Activated naive CD8-positive, alpha-beta T cell treated with anti-CD3 and anti-CD28 coated beads for 36 hours (primary cell): ENCODE results near the gene SYNPO. TPM values are rescaled to one million over a fixed set of nuclear protein-coding genes. Genes with fewer than 3 reads are reported as not detected.

ENCODE experiments used
- DNase-seq: peaks from one replicate; pipeline ENCODE4 v3.0.0; 2021
- H3K27ac Mint-ChIP-seq: one replicate; pipeline ENCODE4 v1.8.0; 2022; ENCODE audit warnings: mild to moderate bottlenecking, moderate library complexity, mixed read lengths
- H3K27me3 Mint-ChIP-seq: one replicate; pipeline ENCODE4 v1.8.0; 2022; ENCODE audit warnings: mild to moderate bottlenecking, mixed read lengths
- H3K36me3 Mint-ChIP-seq: one replicate; pipeline ENCODE4 v1.8.0; 2021; ENCODE audit warnings: mild to moderate bottlenecking, mixed read lengths
- H3K4me1 Mint-ChIP-seq: one replicate; pipeline ENCODE4 v1.8.0; 2021; ENCODE audit warnings: mixed read lengths
- H3K4me3 Mint-ChIP-seq: one replicate; pipeline ENCODE4 v1.8.0; 2022; ENCODE audit warnings: mild to moderate bottlenecking, moderate library complexity, mixed read lengths
- H3K9me3 Mint-ChIP-seq: one replicate; pipeline ENCODE4 v1.8.0; 2022; ENCODE audit warnings: mixed read lengths
- total RNA-seq, 2 experiments: library from RNA; stranded (reverse); gene quantifications; one replicate each; pipeline ENCODE4 v1.2.3, GENCODE V29; 2021

SYNPO gene
- total RNA-seq, 2 experiments from 2014 or later: 0.39 to 0.76 TPM

GRCh38 chr5:150627731-150628545 lies 12.5 kb upstream of the SYNPO start:
- no peak overlapping the region for H3K4me3 Mint-ChIP-seq
- H3K4me1 Mint-ChIP-seq: peaks cover 17% of the 10 kb centered on the region
- H3K27ac Mint-ChIP-seq: no peak overlapping the region
- H3K9me3 Mint-ChIP-seq: no peaks in the 10 kb centered on the region
- peaks cover 29% of the 10 kb centered on the region for H3K27me3 Mint-ChIP-seq
- H3K36me3 Mint-ChIP-seq: no peaks in the 10 kb centered on the region
- DNase-seq: no peak

- peaks cover 6% of the 10 kb centered on the region for H3K4me1 Mint-ChIP-seq
- no peak for DNase-seq
- no peak overlapping the region for H3K4me3 Mint-ChIP-seq
- H3K9me3 Mint-ChIP-seq: no peaks in the 10 kb centered on the region
- no peak overlapping the region for H3K27ac Mint-ChIP-seq
- peaks cover 27% of the 10 kb centered on the region for H3K27me3 Mint-ChIP-seq
- H3K36me3 Mint-ChIP-seq: no peaks in the 10 kb centered on the region
These were observed 11.4 kb upstream of the SYNPO start for GRCh38 chr5:150628936-150629485.

GRCh38 chr5:150630016-150630415 lies 10.4 kb upstream of the SYNPO start:
- no peak for DNase-seq
- no peak overlapping the region for H3K4me3 Mint-ChIP-seq
- H3K27ac Mint-ChIP-seq: no peak overlapping the region
- peaks cover 22% of the 10 kb centered on the region for H3K27me3 Mint-ChIP-seq
- no peaks in the 10 kb centered on the region for H3K36me3 Mint-ChIP-seq
- H3K9me3 Mint-ChIP-seq: no peaks in the 10 kb centered on the region
- H3K4me1 Mint-ChIP-seq: peaks cover 2% of the 10 kb centered on the region

- Mint-ChIP-seq H3K36me3 (no peaks in the 10 kb centered on the region), H3K4me1 (peaks cover 2% of the 10 kb centered on the region), H3K9me3 (no peaks in the 10 kb centered on the region), H3K27me3 (peaks cover 18% of the 10 kb centered on the region), H3K27ac (no peak overlapping the region), H3K4me3 (no peak overlapping the region)
- DNase-seq: no peak
These were observed 9.8 kb upstream of the SYNPO start for GRCh38 chr5:150630461-150631325.

- no peak for DNase-seq
- H3K4me1 Mint-ChIP-seq: peaks cover under 1% of the 10 kb centered on the region
- H3K27ac Mint-ChIP-seq: no peak overlapping the region
- no peaks in the 10 kb centered on the region for H3K9me3 Mint-ChIP-seq
- no peaks in the 10 kb centered on the region for H3K36me3 Mint-ChIP-seq
- H3K27me3 Mint-ChIP-seq: peaks cover 12% of the 10 kb centered on the region
- H3K4me3 Mint-ChIP-seq: no peak overlapping the region
These were observed 9.1 kb upstream of the SYNPO start for GRCh38 chr5:150631326-150631701.

GRCh38 chr5:150632305-150633160 lies 7.9 kb upstream of the SYNPO start:
- Mint-ChIP-seq H3K9me3 (no peaks in the 10 kb centered on the region), H3K4me3 (no peak overlapping the region), H3K27me3 (peaks cover 12% of the 10 kb centered on the region), H3K27ac (no peak overlapping the region), H3K36me3 (no peaks in the 10 kb centered on the region), H3K4me1 (no peaks in the 10 kb centered on the region)
- no peak for DNase-seq

- Mint-ChIP-seq H3K36me3 (no peaks in the 10 kb centered on the region), H3K9me3 (no peaks in the 10 kb centered on the region), H3K27ac (no peak overlapping the region), H3K4me3 (no peak overlapping the region), H3K4me1 (no peaks in the 10 kb centered on the region), H3K27me3 (peaks cover 14% of the 10 kb centered on the region)
- no peak for DNase-seq
These were observed 7.0 kb upstream of the SYNPO start for GRCh38 chr5:150633429-150633828.

GRCh38 chr5:150636391-150637244 lies 3.8 kb upstream of the SYNPO start:
- no peak for DNase-seq
- Mint-ChIP-seq H3K27me3 (peaks cover 14% of the 10 kb centered on the region), H3K27ac (no peak overlapping the region), H3K36me3 (no peaks in the 10 kb centered on the region), H3K9me3 (no peaks in the 10 kb centered on the region), H3K4me3 (no peak overlapping the region), H3K4me1 (no peaks in the 10 kb centered on the region)

- H3K9me3 Mint-ChIP-seq: no peaks in the 10 kb centered on the region
- H3K36me3 Mint-ChIP-seq: no peaks in the 10 kb centered on the region
- no peak for DNase-seq
- no peak overlapping the region for H3K4me3 Mint-ChIP-seq
- peaks cover 14% of the 10 kb centered on the region for H3K27me3 Mint-ChIP-seq
- H3K4me1 Mint-ChIP-seq: no peaks in the 10 kb centered on the region
- H3K27ac Mint-ChIP-seq: no peak overlapping the region
These were observed 3.0 kb upstream of the SYNPO start for GRCh38 chr5:150637245-150638052.

GRCh38 chr5:150638053-150638444 lies 2.4 kb upstream of the SYNPO start:
- Mint-ChIP-seq H3K27ac (no peak overlapping the region), H3K4me1 (no peaks in the 10 kb centered on the region), H3K9me3 (no peaks in the 10 kb centered on the region), H3K4me3 (no peak overlapping the region), H3K27me3 (peaks cover 14% of the 10 kb centered on the region), H3K36me3 (no peaks in the 10 kb centered on the region)
- no peak for DNase-seq

GRCh38 chr5:150638488-150639376 lies 1.7 kb upstream of the SYNPO start:
- Mint-ChIP-seq H3K4me1 (no peaks in the 10 kb centered on the region), H3K4me3 (no peak overlapping the region), H3K27ac (no peak overlapping the region), H3K27me3 (peaks cover 14% of the 10 kb centered on the region), H3K36me3 (no peaks in the 10 kb centered on the region), H3K9me3 (no peaks in the 10 kb centered on the region)
- no peak for DNase-seq

- H3K27ac Mint-ChIP-seq: no peak overlapping the region
- H3K36me3 Mint-ChIP-seq: no peaks in the 10 kb centered on the region
- no peak overlapping the region for H3K4me3 Mint-ChIP-seq
- no peak for DNase-seq
- peaks cover 14% of the 10 kb centered on the region for H3K27me3 Mint-ChIP-seq
- no peaks in the 10 kb centered on the region for H3K4me1 Mint-ChIP-seq
- H3K9me3 Mint-ChIP-seq: no peaks in the 10 kb centered on the region
These were observed 1.1 kb upstream of the SYNPO start for GRCh38 chr5:150639377-150639692.

GRCh38 chr5:150639751-150640150 lies 709 bp upstream of the SYNPO start:
- Mint-ChIP-seq H3K36me3 (no peaks in the 10 kb centered on the region), H3K4me3 (no peak overlapping the region), H3K27me3 (peaks cover 14% of the 10 kb centered on the region), H3K27ac (no peak overlapping the region), H3K4me1 (no peaks in the 10 kb centered on the region), H3K9me3 (no peaks in the 10 kb centered on the region)
- DNase-seq: no peak
